H9 (cell line): ENCODE measurements around the gene ZNF142. TPM values are rescaled to one million over a fixed set of nuclear protein-coding genes. Genes with fewer than 3 reads are reported as not detected.

Experiments
- DNase-seq: peaks from one replicate; pipeline ENCODE4 v3.0.0-alpha.2; 2017
- H2AFZ ChIP-seq: one replicate; pipeline ENCODE4 v1.6.1; 2013; ENCODE audit warnings: mild to moderate bottlenecking, low read length, control low read depth, moderate library complexity
- H2AK5ac ChIP-seq: 2 replicates; pipeline ENCODE4 v1.6.1; 2013; ENCODE audit warnings: low read length, control low read depth, mixed read lengths; ENCODE audit not compliant: insufficient read length
- H2BK120ac ChIP-seq: one replicate; pipeline ENCODE4 v1.6.1; 2013; ENCODE audit warnings: low read depth, mild to moderate bottlenecking, low read length, control low read depth, inconsistent platforms; ENCODE audit not compliant: poor library complexity, severe bottlenecking
- H2BK12ac ChIP-seq: 2 replicates; pipeline ENCODE4 v1.6.1; 2013; ENCODE audit warnings: low read length, control low read depth, mixed read lengths, low read depth; ENCODE audit not compliant: insufficient read length
- H2BK15ac ChIP-seq: 2 replicates; pipeline ENCODE4 v1.6.1; 2013; ENCODE audit warnings: low read depth, low read length, control low read depth
- H2BK20ac ChIP-seq: one replicate; pipeline ENCODE4 v1.6.1; 2013; ENCODE audit warnings: low read depth, mild to moderate bottlenecking, low read length, control low read depth, inconsistent platforms; ENCODE audit not compliant: poor library complexity, severe bottlenecking
- H2BK5ac ChIP-seq: 2 replicates; pipeline ENCODE4 v1.6.1; 2013; ENCODE audit warnings: low read length, control low read depth, mixed read lengths; ENCODE audit not compliant: insufficient read length
- H3K14ac ChIP-seq: 2 replicates; pipeline ENCODE4 v1.6.1; 2013; ENCODE audit warnings: low read length, control low read depth; ENCODE audit not compliant: insufficient read depth
- H3K18ac ChIP-seq: 2 replicates; pipeline ENCODE4 v1.6.1; 2013; ENCODE audit warnings: low read depth, mild to moderate bottlenecking, mixed read lengths, low read length, control low read depth; ENCODE audit not compliant: insufficient read length
- H3K23ac ChIP-seq: 2 replicates; pipeline ENCODE4 v1.6.1; 2013; ENCODE audit warnings: low read length, control low read depth, mixed read lengths, low read depth; ENCODE audit not compliant: insufficient read length
- H3K23me2 ChIP-seq: 2 replicates; pipeline ENCODE4 v1.6.1; 2013; ENCODE audit warnings: low read depth, mild to moderate bottlenecking, mixed read lengths, low read length, control low read depth; ENCODE audit not compliant: insufficient read length, poor library complexity, severe bottlenecking
- H3K27ac ChIP-seq: 2 replicates; pipeline ENCODE4 v1.5.1; 2013; ENCODE audit warnings: low read length, control low read depth, mixed read lengths, low read depth; ENCODE audit not compliant: insufficient read length
- H3K27me3 ChIP-seq: 2 replicates; pipeline ENCODE4 v1.6.1; 2013; ENCODE audit warnings: low read length, control low read depth, inconsistent platforms; ENCODE audit not compliant: insufficient read depth
- H3K4ac ChIP-seq: 2 replicates; pipeline ENCODE4 v1.6.1; 2013; ENCODE audit warnings: low read depth, mild to moderate bottlenecking, control low read depth, inconsistent platforms, low read length, moderate library complexity
- H3K4me1 ChIP-seq: 2 replicates; pipeline ENCODE4 v1.6.1; 2013; ENCODE audit warnings: low read length, control low read depth, inconsistent platforms; ENCODE audit not compliant: insufficient read depth
- H3K4me2 ChIP-seq: 2 replicates; pipeline ENCODE4 v1.6.1; 2013; ENCODE audit warnings: low read length, control low read depth, mixed read lengths; ENCODE audit not compliant: insufficient read length, insufficient read depth
- H3K56ac ChIP-seq: 2 replicates; pipeline ENCODE4 v1.6.1; 2013; ENCODE audit warnings: low read depth, mild to moderate bottlenecking, mixed read lengths, low read length, control low read depth; ENCODE audit not compliant: insufficient read length
- H3K79me1 ChIP-seq: 2 replicates; pipeline ENCODE4 v1.6.1; 2013; ENCODE audit warnings: low read depth, mild to moderate bottlenecking, moderate library complexity, low read length, control low read depth, inconsistent platforms; ENCODE audit not compliant: insufficient read depth, poor library complexity, severe bottlenecking
- H3K79me2 ChIP-seq: 2 replicates; pipeline ENCODE4 v1.6.1; 2013; ENCODE audit warnings: low read length, control low read depth, inconsistent platforms; ENCODE audit not compliant: insufficient read depth
- H3K9ac ChIP-seq: 2 replicates; pipeline ENCODE4 v1.6.1; 2013; ENCODE audit warnings: low read length, control low read depth, mixed read lengths; ENCODE audit not compliant: insufficient read length; ENCODE audit errors: extremely low read depth
- H3K9me3 ChIP-seq: one replicate; pipeline ENCODE4 v1.6.1; 2013; ENCODE audit warnings: low read depth, low read length, inconsistent platforms; ENCODE audit not compliant: control insufficient read depth
- H3T11ph ChIP-seq: one replicate; pipeline ENCODE4 v1.6.1; 2013; ENCODE audit warnings: mild to moderate bottlenecking, low read length, control low read depth, inconsistent platforms
- H4K20me1 ChIP-seq: one replicate; pipeline ENCODE4 v1.6.1; 2013; ENCODE audit not compliant: control insufficient read depth, insufficient read length, insufficient read depth
- H4K5ac ChIP-seq: 2 replicates; pipeline ENCODE4 v1.6.1; 2013; ENCODE audit warnings: low read depth, mild to moderate bottlenecking, mixed read lengths, low read length, control low read depth; ENCODE audit not compliant: insufficient read length
- H4K8ac ChIP-seq: replicated peaks from 2 replicates; pipeline ENCODE4 v1.6.1; 2013; ENCODE audit warnings: low read length, control low read depth, mixed read lengths, low read depth; ENCODE audit not compliant: insufficient read length
- H4K91ac ChIP-seq: 2 replicates; pipeline ENCODE4 v1.6.1; 2013; ENCODE audit warnings: low read depth, mild to moderate bottlenecking, moderate library complexity, mixed read lengths, low read length, control low read depth; ENCODE audit not compliant: insufficient read length
- H3K27ac Mint-ChIP-seq, 3 experiments: 2 replicates in 2 of 3; 3 replicates in 1 of 3; pipeline ENCODE4 v1.8.0; 2020 to 2021; ENCODE audit warnings: mixed read lengths in 3 of 3, mild to moderate bottlenecking in 1 of 3, moderate library complexity in 1 of 3
- H3K27me3 Mint-ChIP-seq: 2 replicates; pipeline ENCODE4 v1.8.0; 2021; ENCODE audit warnings: low read depth, mild to moderate bottlenecking, moderate library complexity, mixed read lengths
- H3K36me3 Mint-ChIP-seq, 3 experiments: 2 replicates in 2 of 3; 3 replicates in 1 of 3; pipeline ENCODE4 v1.8.0; 2020 to 2021; ENCODE audit warnings: low read depth in 3 of 3, mixed read lengths in 3 of 3; ENCODE audit not compliant: insufficient read depth in 1 of 3
- H3K4me1 Mint-ChIP-seq, 2 experiments: 2 replicates each; pipeline ENCODE4 v1.8.0; 2020; ENCODE audit warnings: mixed read lengths in 2 of 2
- H3K4me3 Mint-ChIP-seq, 2 experiments: 2 replicates in 1 of 2; 3 replicates in 1 of 2; pipeline ENCODE4 v1.8.0; 2020 to 2021; ENCODE audit warnings: mild to moderate bottlenecking in 2 of 2, mixed read lengths in 2 of 2, moderate library complexity in 1 of 2
- H3K9me3 Mint-ChIP-seq, 2 experiments: 2 replicates in 1 of 2; 3 replicates in 1 of 2; pipeline ENCODE4 v1.8.0; 2020; ENCODE audit warnings: mild to moderate bottlenecking in 2 of 2, mixed read lengths in 2 of 2, moderate library complexity in 1 of 2
- WGBS: extraction: QIAGEN DNeasy Blood & Tissue Kit; methylation state at CpG from one replicate; pipeline ENCODE4 v1.1.7; 2013; ENCODE audit warnings: missing lambda C conversion rate, low lambda C conversion rate, mixed read lengths; ENCODE audit not compliant: insufficient read length; ENCODE audit errors: extremely low coverage; 5-methylcytosine and 5-hydroxymethylcytosine counted together
- total RNA-seq: library from RNA; stranded (reverse); gene quantifications from 2 replicates; pipeline ENCODE4 v1.2.1, GENCODE V29; 2021
- TF ChIP-seq, protein P1 (sequence below): fragments of 200-600 bp; sonication (generic); conservative IDR thresholded peaks from 3 replicates; pipeline ENCODE4 v1.8.0; 2021; ENCODE audit warnings: antibody characterized with exemption, mild to moderate bottlenecking

Gene ZNF142
- total RNA-seq, 1 experiment from 2014 or later, result 43.4 TPM

DNA sequence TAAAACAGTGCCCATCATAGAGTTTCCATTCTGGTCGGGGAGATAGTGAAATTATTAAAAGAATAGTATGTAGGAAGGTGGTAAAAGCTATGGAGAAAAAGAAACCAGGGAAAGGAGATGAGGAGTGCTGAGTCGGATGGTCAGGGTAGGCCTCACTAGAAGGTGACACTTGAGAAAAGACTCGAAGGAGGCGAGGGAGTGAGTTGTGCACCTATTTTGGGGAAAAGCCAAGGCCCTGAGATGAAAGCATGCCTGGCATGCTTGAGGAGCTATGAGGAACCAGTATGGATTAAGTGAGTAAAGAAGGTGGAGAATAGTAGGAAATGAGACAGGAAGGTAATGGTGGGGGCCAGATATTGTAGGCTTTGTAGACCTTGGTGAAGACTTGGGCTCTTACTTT, 43.9 kb upstream of the ZNF142 start:
- Mint-ChIP-seq H3K36me3 (peaks cover 4 to 23% (median 19%) of the 10 kb centered on the region in 3 experiments; a peak in 6 of 7 replicates), H3K27ac (no peak overlapping the region; a peak in 2 of 7 replicates), H3K9me3 (peaks cover 0 to 4% of the 10 kb centered on the region in 2 experiments; a peak in 3 of 5 replicates), H3K4me3 (no peak overlapping the region), H3K4me1 (peaks cover 9 to 13% of the 10 kb centered on the region in 2 experiments), H3K27me3 (no peaks in the 10 kb centered on the region; the same call in 1 of the 2 replicates)
- no peaks in the 10 kb centered on the region for H3K27me3 ChIP-seq
- no peak overlapping the region for H3T11ph ChIP-seq
- H4K5ac ChIP-seq, result no peak overlapping the region
- DNase-seq, result no peak
- no CpG with 5 or more reads among the region's 4 CpGs for WGBS
- H2AK5ac ChIP-seq, result no peak overlapping the region
- H3K27ac ChIP-seq, result no peak overlapping the region
- no peak overlapping the region for H4K8ac ChIP-seq
- no peak overlapping the region for H2AFZ ChIP-seq
- H3K23ac ChIP-seq, result no peak overlapping the region
- no peak overlapping the region for H3K4ac ChIP-seq
- H4K91ac ChIP-seq, result no peak overlapping the region
- H3K9me3 ChIP-seq, result no peaks in the 10 kb centered on the region
- no peak overlapping the region for H3K18ac ChIP-seq
- no peak overlapping the region for H3K9ac ChIP-seq
- H3K4me1 ChIP-seq, result no peaks in the 10 kb centered on the region
- no peak overlapping the region for H3K56ac ChIP-seq
- H2BK5ac ChIP-seq, result no peak overlapping the region
- H4K20me1 ChIP-seq, result no peaks in the 10 kb centered on the region
- no peaks in the 10 kb centered on the region for H3K79me1 ChIP-seq
- no peak overlapping the region for H2BK20ac ChIP-seq
- H2BK120ac ChIP-seq, result no peak overlapping the region
- no peak overlapping the region for H2BK15ac ChIP-seq
- no peaks in the 10 kb centered on the region for H3K79me2 ChIP-seq
- TF ChIP-seq, protein P1, sequence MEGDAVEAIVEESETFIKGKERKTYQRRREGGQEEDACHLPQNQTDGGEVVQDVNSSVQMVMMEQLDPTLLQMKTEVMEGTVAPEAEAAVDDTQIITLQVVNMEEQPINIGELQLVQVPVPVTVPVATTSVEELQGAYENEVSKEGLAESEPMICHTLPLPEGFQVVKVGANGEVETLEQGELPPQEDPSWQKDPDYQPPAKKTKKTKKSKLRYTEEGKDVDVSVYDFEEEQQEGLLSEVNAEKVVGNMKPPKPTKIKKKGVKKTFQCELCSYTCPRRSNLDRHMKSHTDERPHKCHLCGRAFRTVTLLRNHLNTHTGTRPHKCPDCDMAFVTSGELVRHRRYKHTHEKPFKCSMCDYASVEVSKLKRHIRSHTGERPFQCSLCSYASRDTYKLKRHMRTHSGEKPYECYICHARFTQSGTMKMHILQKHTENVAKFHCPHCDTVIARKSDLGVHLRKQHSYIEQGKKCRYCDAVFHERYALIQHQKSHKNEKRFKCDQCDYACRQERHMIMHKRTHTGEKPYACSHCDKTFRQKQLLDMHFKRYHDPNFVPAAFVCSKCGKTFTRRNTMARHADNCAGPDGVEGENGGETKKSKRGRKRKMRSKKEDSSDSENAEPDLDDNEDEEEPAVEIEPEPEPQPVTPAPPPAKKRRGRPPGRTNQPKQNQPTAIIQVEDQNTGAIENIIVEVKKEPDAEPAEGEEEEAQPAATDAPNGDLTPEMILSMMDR, result no peak
- no peak overlapping the region for H2BK12ac ChIP-seq
- no peak overlapping the region for H3K14ac ChIP-seq
- no peaks in the 10 kb centered on the region for H3K23me2 ChIP-seq
- H3K4me2 ChIP-seq, result no peak overlapping the region
